Fibroblast of skin of back (primary cell): Measurements from ENCODE around the gene GDPD4.

ENCODE experiments used
- DNase-seq: peaks from one replicate; pipeline ENCODE4 v3.0.0-alpha.2; 2013

GDPD4 gene

DNA sequence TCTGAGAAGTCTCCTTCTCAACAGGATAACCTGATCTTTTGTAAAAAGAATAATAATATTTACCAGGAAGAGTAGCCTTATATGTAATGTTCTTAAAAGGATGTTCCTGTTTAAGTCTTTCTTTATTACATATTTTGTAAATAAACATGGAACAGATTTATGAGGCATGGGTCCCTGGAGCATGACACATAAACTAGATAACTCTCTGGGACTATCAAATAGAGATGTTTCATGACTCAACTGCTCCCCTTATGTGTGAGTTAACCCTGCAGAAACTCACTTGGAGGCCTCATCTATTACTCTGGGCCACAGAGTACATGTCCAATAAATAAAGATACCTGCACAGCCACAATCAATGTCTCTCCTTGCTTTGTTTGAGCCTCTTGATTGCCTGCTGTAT, 64.6 kb downstream of the GDPD4 start:
- DNase-seq: peak; percentile 19

DNA sequence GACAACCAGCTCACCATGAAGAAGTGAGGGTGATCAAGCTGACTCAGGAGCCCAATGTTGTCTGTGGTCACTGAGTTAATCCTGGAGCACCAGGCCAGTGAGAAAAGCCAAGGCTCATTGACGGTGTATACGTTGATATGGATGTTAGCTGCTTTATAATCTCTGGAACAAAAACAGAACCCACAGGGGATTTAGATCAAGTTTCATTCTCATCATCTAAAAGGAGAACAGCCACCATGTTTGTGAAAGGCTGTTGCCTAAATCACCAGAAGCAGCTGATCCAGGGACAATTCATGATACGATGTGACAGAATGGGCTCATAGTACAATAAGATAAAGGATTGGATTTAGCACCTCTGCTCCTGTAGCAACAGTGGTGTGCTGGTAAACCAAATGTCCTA, 68.5 kb downstream of the GDPD4 start:
- no peak for DNase-seq

- no peak for DNase-seq
These were observed 69.2 kb downstream of the GDPD4 start for GRCh38 chr11:77232242-77232641.

DNA sequence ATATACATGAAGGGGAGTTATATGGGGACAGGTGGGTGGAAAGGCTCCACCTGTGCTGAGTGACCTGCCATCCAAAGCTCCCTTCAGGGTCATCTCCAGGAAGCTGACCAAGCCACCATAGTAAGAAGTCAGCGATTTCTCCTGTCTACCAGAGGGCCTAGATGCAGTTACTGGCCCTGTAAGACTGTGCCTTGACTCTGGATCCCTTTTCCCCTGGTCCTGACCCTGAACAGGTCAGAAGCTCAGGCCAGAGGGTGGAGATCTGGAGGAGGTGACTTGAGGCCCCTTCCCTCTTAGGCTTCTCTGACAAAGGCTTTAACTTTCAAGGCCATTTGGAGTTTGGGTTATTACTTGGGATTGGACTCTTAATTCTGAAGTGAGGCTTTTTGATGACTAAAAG, 69.7 kb downstream of the GDPD4 start:
- DNase-seq: no peak

DNA sequence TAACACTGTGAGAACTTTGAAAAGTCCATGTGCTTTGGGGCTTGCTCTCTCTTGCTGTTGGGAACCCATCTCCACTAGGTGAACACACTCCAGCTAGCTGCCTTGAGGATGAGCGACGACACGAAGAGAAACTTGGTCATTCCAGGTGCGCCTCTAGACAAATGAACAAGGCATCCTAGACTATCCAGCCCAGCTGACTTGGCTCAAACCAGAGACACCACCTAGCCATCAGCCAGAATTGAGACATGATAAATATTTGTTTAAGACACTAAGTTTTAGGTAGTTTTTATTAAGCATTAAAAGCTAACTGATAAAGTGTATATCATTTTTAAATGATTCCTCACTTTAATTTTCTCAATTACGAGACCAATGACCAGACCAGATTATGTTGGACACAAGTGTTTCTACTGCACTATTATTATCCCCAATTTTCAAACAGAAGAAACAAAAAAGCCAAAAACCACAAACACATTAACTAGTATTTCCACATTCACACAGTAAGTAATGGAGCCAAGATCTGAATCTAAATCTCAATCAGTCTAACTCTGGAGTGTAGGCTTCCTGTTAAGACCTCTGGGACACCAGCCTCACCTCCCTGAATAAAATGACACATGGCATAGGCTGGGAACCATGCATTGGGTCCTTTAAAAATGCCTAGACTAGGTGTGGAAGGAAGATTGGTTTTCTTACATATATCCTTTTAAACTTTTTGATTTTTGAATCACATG, 70.4 kb downstream of the GDPD4 start:
- no peak for DNase-seq

GRCh38 chr11:77223797-77224196, 77.7 kb downstream of the GDPD4 start:
- no peak for DNase-seq

GRCh38 chr11:77217156-77217555, 84.3 kb downstream of the GDPD4 start:
- DNase-seq: no peak

DNA sequence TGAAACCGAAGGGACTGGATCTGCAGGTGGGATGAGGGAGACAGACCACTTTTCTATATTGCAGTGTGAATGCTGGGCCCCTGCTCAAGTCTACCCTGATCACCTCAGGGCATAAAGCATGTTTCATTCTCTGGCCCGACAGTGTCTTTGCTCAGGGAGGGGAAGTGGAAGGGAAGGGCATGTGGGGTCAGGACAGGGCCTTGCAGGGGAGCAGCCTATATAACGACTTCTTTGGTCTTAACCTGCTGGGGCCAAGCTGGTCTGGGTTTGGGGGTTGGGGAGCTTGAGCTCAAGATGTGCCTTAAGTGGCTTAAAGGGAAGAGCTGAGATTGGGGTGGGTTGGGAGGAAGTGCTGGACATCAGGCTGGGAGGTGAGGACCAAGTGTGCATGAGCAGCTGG, 86.4 kb downstream of the GDPD4 start:
- no peak for DNase-seq

DNA sequence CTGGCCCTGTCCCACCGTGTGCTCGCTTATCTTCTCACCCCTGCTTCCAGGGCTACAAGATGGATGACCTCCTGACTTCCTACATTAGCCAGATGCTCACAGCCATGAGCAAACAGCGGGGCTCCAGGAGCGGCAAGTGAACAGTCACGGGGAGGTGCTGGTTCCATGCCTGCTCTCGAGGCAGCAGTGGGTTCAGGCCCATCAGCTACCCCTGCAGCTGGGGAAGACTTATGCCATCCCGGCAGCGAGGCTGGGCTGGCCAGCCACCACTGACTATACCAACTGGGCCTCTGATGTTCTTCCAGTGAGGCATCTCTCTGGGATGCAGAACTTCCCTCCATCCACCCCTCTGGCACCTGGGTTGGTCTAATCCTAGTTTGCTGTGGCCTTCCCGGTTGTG, 86.9 kb downstream of the GDPD4 start:
- DNase-seq: no peak

DNA sequence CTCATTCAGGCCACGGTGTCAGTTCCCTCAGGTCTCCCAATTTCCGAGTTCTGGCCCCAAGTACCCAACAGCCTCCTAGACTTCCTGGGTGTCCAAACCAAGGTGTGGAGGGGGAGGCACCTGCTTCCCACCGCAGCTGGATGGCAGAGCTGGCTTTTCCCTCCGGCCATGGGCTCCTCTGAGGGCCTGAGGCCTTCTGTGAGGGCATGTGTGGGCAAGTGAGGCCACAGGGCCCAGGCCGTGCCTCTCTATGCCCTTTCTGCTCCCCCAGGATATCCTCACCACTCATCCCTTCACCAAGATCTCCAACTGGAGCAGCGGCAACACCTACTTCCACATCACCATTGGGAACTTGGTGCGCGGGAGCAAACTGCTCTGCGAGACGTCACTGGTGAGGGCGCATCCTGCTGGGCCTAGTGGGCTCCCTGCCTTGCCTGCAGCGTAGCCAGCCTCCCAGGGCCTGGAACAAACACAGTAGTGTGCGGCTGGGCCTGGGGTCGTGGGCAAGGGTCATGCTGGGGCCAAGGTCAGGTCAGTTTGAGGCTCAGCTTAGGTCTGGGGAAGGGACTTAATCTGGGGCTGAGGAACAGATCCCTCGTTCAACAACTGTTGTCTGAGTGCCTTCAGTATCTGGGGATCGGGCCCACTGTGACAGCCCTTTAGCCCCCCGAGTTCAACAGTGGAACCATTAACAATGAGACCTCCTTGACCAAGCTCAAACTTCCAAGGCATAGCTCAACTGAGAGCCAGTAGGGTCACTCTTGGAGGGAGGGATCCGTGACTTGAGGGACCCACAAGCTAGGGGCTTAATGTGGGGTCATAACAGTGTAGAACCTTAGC, 87.7 kb downstream of the GDPD4 start:
- no peak for DNase-seq

- DNase-seq: no peak
These were observed 88.4 kb downstream of the GDPD4 start for GRCh38 chr11:77213029-77213579.

GRCh38 chr11:77212314-77213007, 89.0 kb downstream of the GDPD4 start:
- DNase-seq: no peak

- no peak for DNase-seq
These were observed 89.8 kb downstream of the GDPD4 start for GRCh38 chr11:77211594-77212251.

DNA sequence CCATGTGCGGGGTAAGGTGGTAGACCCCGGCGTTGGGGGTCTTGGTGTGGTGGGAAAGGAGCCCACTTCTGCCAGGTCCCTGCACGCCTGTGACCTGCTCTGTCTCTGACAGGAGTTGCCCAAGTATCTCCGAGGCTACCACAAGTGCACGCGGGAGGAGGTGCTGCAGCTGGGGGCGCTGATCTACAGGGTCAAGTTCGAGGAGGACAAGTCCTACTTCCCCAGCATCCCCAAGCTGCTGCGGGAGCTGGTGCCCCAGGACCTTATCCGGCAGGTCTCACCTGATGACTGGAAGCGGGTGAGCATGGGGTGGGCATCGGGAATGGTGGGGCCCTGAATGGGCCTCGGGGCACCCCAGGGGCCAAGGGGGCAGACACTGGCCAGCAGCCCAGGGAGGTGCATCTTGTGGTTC, 90.4 kb downstream of the GDPD4 start:
- no peak for DNase-seq

DNA sequence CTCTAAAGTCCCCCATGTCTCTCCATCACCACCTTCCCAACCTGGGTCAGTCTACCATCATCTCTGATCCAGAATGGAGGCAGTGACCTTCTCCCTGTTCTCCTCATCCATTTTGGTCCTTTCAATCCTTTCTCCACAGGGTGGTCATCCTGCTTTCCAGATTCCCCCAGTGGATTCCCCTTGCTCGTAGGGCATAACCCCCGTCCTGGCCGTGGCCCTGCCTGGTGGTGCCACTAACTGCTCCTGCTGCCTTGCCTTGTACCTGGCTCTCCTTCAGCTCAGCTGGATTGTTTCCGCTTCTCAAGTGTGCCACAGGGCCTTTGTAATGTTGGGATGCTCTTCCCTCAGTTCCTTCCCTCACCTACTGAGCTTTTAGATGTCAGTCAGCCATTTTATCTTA, 91.8 kb downstream of the GDPD4 start:
- DNase-seq: no peak

- no peak for DNase-seq
These were observed 93.0 kb downstream of the GDPD4 start for GRCh38 chr11:77208535-77208934.

- DNase-seq: no peak
These were observed 93.7 kb downstream of the GDPD4 start for GRCh38 chr11:77207618-77208313.

GRCh38 chr11:77207019-77207485, 94.4 kb downstream of the GDPD4 start:
- DNase-seq: no peak

DNA sequence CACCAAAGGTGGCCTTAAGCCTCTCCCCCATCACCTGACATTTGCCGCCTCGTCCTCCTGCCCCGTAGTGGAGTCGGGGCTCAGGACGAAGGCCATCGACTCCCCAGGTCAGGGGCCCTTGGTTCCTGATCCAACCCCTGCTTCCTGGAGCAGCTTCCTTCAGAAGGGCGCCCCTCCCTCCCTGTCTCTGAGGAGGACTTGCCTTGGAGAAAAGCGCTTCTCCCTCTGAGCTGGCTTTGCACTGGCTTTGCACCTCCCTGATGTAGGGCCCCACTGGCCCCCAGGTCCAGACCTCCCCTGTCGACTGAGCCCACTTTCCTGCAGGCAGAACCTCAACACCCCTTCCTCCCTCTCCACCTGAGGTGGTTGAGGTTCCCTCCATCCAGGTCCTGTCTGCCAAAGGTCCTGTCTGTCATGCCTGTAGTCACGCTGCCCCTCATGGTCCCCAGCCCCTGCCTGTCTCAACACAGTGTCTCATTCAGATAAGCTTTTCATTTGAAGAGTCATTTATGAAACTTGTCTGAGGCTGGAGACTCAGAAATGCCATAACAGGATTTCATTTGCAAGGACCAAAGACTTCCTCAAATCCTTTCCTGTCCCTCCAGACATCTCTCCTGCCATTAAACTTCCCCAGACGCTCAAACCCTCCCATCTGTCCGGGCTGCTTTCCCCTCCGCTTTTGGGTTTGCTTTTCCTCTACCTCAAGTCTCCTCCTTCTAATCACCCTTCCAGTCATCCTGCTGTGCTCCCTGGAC, 95.0 kb downstream of the GDPD4 start:
- no peak for DNase-seq

DNA sequence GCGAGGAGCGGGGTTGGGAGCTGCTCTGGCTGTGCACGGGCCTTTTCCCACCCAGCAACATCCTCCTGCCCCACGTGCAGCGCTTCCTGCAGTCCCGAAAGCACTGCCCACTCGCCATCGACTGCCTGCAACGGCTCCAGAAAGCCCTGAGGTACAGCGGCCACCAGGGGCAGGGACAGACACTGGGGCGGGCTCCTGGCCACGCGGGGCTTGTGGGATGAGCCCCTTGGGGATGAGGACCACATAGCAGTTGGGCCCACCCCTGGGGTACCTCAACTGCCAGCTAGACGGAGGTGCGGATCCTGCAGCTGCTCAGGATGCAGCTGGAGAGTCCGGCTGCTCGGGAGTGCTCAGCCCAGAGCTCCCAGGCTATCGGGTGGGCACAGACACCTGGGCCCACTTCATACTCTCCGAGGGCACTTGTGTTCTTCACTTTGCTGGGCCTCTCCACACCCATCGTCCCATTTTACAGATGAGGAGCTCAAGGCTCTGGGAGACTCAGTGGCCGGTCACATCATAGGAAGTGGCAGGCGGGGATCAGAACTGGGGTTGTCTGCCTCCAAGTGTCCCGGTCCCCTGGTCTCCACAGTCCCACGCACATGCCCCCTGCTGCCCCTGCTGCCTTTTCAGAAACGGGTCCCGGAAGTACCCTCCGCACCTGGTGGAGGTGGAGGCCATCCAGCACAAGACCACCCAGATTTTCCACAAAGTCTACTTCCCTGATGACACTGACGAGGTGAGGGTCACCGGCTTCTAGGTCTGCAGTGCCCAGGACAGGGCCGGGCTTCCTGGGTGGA, 95.8 kb downstream of the GDPD4 start:
- no peak for DNase-seq
